ENCODE measurements around the gene SLC13A5. TPM values are rescaled to one million over a fixed set of nuclear protein-coding genes. Genes with fewer than 3 reads are reported as not detected.

The SLC13A5 gene
- total RNA-seq, result not detected

DNA sequence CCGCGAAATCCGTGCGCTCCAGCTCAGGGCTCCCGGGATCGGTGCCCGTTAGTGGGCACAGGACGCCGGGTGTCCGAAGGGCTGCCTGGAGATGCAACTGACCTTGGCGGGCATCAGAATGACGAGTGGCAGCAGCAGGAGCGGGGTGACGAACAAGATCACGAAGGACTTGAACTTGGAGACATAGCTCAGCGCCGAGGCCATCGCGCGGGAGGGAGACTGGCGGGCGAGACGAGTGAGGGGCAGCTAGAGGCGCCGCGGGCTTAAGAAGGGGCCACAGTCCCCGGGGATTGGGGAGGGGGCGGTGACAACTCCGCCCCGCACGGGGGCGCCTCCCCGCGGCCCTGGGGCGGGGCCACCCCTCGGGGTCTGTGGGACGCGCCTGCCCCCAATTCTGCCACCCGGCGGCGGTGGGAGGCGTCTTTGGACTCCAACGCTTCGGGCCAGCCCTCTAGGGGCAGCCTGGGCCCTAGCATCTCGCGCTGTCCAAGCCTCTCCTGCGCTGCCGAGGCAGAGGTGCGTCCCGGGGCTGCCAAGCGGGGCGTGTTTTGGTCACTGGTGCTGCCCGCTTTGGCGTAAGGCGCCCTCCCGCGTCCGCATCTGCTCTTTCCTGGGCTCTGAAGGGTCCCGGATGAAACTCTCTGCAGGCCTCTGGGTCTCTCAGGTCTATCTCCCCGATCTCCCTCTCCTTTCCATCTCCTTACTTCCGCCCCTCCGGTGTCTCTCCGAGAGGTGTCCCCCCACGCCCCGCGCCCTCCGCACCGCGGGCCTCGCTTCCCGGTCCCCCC, at the start of gene SLC13A5:
SLC13A5 (minus strand) TSS at position 240 of the 788 bp plus-strand sequence; CDS start at position 204, 36 bp downstream.
- DNase-seq (ENCODE audit: low spot score), result peak; percentile 5

DNA sequence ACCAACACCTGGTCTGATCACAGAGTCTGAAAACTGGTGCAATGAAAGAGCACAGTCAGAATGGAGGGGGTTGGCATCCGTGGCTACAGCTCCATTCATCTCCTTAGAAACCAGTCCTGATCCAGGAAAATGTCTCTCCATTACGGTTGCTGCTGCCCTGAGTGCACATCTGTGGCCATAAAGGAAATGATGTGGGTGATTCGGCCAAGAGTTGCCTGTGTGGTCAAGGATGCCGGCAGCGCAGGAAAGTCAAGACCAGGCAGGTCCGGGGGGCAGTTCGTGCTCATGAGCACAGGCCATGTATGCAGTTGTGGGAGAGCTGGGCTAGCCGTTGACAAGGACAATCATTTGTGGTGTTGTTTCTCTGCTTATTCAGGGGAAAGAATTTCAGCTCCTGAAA, 48.6 kb upstream of the SLC13A5 start:
- H3K36me3 ChIP-seq, result peaks cover 40% of the 10 kb centered on the region

More for the DNA sequence above, at the start of gene SLC13A5:
- peaks cover 0 to 10% of the 10 kb centered on the region in 2 donors for H3K9me3 ChIP-seq
- no peak within 1 kb of the TSS for H3K27ac ChIP-seq
- peaks cover 0 to 13% of the 10 kb centered on the region in 2 donors for H3K4me1 ChIP-seq
- H3K4me3 ChIP-seq, result peak within 1 kb of the TSS in 1 of 2 donors; percentile 40
- H3K27me3 ChIP-seq, result peaks cover 0 to 15% of the 10 kb centered on the region in 2 donors
- TF ChIP-seq, protein P1, sequence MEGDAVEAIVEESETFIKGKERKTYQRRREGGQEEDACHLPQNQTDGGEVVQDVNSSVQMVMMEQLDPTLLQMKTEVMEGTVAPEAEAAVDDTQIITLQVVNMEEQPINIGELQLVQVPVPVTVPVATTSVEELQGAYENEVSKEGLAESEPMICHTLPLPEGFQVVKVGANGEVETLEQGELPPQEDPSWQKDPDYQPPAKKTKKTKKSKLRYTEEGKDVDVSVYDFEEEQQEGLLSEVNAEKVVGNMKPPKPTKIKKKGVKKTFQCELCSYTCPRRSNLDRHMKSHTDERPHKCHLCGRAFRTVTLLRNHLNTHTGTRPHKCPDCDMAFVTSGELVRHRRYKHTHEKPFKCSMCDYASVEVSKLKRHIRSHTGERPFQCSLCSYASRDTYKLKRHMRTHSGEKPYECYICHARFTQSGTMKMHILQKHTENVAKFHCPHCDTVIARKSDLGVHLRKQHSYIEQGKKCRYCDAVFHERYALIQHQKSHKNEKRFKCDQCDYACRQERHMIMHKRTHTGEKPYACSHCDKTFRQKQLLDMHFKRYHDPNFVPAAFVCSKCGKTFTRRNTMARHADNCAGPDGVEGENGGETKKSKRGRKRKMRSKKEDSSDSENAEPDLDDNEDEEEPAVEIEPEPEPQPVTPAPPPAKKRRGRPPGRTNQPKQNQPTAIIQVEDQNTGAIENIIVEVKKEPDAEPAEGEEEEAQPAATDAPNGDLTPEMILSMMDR (IDR thresholded peaks at IDR 0.05), result peak in 1 of 2 donors; percentile 33
- no peaks in the 10 kb centered on the region for H3K36me3 ChIP-seq

DNA sequence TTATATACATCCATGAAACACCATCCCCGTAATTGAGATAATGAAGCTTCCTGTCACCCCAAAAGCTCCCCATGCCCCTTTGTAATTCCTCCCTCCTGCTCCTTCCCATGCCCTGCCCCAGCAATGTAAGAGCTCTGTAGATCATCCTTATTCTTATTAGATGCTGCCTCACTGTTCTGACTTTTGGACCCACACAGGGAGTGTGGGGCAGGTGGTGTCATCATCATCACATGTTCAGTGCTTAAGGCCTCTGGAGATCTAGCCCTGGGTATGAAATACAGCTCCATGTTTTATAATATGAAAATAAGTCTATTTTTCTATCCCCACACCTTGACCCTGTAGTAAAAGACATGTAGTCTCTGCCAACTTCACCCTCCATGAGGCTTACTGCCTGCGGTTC, 44.6 kb upstream of the SLC13A5 start:
- no peaks in the 10 kb centered on the region for H3K9me3 ChIP-seq
- H3K4me1 ChIP-seq, result peaks cover 0 to 38% of the 10 kb centered on the region in 2 donors
- DNase-seq (ENCODE audit: low spot score), result no peak
- no peaks in the 10 kb centered on the region for H3K27me3 ChIP-seq
- no peak overlapping the region for H3K4me3 ChIP-seq
- peaks cover 21% of the 10 kb centered on the region for H3K36me3 ChIP-seq
- H3K27ac ChIP-seq, result no peak overlapping the region
- TF ChIP-seq, protein P1 (IDR thresholded peaks at IDR 0.05), result no peak

More for the DNA sequence above, 48.6 kb upstream of the SLC13A5 start:
- Histone ChIP-seq H3K4me3 (no peak overlapping the region), H3K9me3 (peaks cover 0 to 10% of the 10 kb centered on the region in 2 donors), H3K27me3 (no peaks in the 10 kb centered on the region), H3K27ac (no peak overlapping the region), H3K4me1 (peaks cover 0 to 13% of the 10 kb centered on the region in 2 donors)
- TF ChIP-seq, protein P1 (IDR thresholded peaks at IDR 0.05), result no peak
- DNase-seq (ENCODE audit: low spot score), result no peak

DNA sequence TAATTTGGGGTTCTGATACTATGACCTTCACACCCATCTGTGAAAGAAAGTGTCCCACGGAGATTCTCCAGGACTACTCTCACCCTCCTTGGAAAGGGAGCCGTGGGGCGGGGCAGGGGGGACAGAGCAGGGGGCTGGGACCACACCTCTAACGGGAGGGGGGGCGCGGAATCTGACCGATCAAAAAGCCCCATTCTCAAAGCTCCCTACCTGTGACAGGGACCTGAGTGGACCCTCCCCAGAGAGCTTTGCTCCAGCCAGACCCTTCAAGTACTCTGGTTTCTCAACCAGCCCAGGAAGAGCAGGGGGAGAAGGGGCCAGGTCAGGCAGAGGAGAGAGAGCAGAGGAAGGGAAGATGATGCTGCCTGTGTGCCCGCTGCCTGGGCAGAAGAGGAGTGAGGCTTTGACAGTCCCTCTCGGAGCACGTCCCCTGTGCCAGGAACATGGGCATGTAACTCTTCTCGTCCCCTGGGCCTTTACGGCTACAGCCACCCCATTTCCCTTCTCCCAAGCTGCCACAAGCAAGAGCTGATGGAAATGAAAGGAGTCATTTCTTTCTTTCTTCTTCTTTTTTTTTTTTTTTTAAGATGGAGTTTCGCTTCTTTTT, 43.4 kb upstream of the SLC13A5 start:
- Histone ChIP-seq H3K27ac (peak overlapping the region; percentile 87 to 88), H3K36me3 (peaks cover 11% of the 10 kb centered on the region), H3K4me1 (peaks cover 0 to 50% of the 10 kb centered on the region in 2 donors), H3K27me3 (no peaks in the 10 kb centered on the region), H3K9me3 (no peaks in the 10 kb centered on the region), H3K4me3 (peak overlapping the region; percentile 52 to 54)
- TF ChIP-seq, protein P1 (IDR thresholded peaks at IDR 0.05), result no peak
- DNase-seq (ENCODE audit: low spot score), result no peak

DNA sequence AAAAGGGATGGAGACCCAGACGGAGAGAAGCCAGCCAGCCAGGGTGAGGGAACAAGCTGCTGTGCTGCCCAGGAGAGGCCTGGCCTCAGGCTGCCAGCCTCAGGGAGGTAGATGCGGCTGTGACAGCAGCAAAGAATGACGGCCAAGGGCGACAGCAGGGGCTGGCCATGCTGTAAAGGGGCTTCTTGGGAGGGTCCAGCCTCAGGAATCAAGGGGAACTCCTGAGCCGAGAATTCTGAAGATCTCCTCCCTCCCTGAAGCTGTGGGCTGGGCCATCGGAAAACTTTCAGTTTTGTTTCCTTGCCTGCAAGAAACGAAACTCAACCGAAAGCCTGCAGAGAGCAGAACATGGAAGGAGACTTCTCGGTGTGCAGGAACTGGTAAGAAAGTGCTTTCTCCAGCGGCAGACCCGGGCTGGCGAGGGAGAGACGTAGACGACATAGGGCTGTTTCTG, 42.6 kb upstream of the SLC13A5 start, which contains the start of gene XAF1:
XAF1 (plus strand) TSS at position 316 of the 454 bp plus-strand sequence; CDS start at position 349, 33 bp downstream.
- no peak for DNase-seq (ENCODE audit: low spot score)
- H3K9me3 ChIP-seq, result no peaks in the 10 kb centered on the region
- peak within 1 kb of the TSS; percentile 52 to 54 for H3K4me3 ChIP-seq
- TF ChIP-seq, protein P1 (IDR thresholded peaks at IDR 0.05), result no peak
- peaks cover 4% of the 10 kb centered on the region for H3K36me3 ChIP-seq
- H3K27ac ChIP-seq, result peak within 1 kb of the TSS; percentile 87 to 88
- peaks cover 0 to 52% of the 10 kb centered on the region in 2 donors for H3K4me1 ChIP-seq
- no peaks in the 10 kb centered on the region for H3K27me3 ChIP-seq

All from right atrium auricular region (tissue), 2 donors.